ENCODE results near the gene OSM.

The OSM gene

DNA sequence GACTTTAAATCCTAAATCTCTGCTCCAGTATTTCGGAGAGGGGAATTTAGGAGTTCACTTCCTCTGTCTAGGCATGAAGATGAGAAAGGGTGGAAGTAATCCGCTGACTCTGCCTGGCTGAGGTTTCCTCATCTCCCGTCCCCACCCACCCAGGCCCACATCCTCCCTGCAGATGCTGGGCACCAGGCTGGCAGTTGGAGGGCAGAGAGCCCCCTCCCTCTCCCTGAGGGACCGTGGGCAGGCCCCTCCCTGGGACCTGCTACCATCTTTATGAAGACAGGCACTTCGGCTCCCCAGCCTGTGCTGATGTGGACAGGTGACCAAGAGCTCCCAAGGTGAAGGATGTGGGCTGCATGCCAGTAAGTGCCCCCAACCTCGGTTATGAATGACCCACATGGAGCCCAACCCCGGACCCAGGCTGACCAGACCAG is 16.0 kb upstream of the OSM start:
- H3K27me3 Mint-ChIP-seq: no peaks in the 10 kb centered on the region
- peaks cover 2% of the 10 kb centered on the region for H3K36me3 Mint-ChIP-seq
- no peaks in the 10 kb centered on the region for H3K9me3 Mint-ChIP-seq (ENCODE audit: low read depth)
- H3K27ac Mint-ChIP-seq: no peak overlapping the region
- H3K4me1 Mint-ChIP-seq (ENCODE audit: low read depth): peaks cover 31% of the 10 kb centered on the region
- no peak overlapping the region for H3K4me3 Mint-ChIP-seq

DNA sequence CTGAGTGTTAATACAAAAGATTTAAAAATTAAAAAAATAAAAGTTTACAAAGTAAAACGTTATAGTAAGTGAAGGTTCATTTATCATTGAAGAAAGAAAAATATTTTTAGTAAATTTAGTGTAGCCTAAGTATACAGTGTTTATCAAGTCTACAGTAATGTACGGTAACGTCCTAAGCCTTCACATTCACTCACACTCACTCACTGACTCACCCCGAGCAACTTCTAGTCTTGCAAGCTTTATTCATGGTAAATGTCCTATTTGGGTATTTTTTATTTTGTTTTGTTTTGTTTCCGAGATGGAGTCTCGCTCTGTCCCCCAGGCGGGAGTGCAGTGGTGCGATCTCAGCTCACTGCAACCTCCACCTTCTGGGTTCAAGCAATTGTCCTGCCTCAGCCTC is 13.9 kb upstream of the OSM start:
- no peak overlapping the region for H3K4me3 Mint-ChIP-seq
- H3K9me3 Mint-ChIP-seq (ENCODE audit: low read depth): no peaks in the 10 kb centered on the region
- peaks cover 2% of the 10 kb centered on the region for H3K36me3 Mint-ChIP-seq
- H3K4me1 Mint-ChIP-seq (ENCODE audit: low read depth): peaks cover 39% of the 10 kb centered on the region
- H3K27me3 Mint-ChIP-seq: no peaks in the 10 kb centered on the region
- no peak overlapping the region for H3K27ac Mint-ChIP-seq

DNA sequence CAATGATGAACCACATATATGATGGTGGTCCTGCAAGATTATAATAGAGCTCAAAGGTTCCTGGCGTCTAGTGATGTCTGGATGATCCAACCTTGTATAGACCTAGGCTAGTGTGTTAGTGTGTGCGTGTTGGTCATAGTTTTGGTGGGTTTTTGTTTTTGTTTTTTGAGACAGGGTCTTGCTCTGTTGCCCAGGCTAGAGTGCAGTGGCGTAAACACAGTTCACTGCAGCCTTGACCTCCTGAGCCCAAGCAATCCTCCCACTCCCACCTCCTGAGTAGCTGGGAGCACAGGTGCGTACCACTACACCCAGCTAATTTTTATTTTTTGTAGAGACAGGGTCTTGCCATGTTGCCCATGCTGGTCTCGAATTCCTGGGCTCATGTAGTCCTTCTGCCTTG is 13.3 kb upstream of the OSM start:
- Mint-ChIP-seq H3K4me3 (no peak overlapping the region), H3K27ac (no peak overlapping the region), H3K36me3 (peaks cover 2% of the 10 kb centered on the region), H3K27me3 (no peaks in the 10 kb centered on the region), H3K9me3 (ENCODE audit: low read depth) (no peaks in the 10 kb centered on the region), H3K4me1 (ENCODE audit: low read depth) (peaks cover 44% of the 10 kb centered on the region)

DNA sequence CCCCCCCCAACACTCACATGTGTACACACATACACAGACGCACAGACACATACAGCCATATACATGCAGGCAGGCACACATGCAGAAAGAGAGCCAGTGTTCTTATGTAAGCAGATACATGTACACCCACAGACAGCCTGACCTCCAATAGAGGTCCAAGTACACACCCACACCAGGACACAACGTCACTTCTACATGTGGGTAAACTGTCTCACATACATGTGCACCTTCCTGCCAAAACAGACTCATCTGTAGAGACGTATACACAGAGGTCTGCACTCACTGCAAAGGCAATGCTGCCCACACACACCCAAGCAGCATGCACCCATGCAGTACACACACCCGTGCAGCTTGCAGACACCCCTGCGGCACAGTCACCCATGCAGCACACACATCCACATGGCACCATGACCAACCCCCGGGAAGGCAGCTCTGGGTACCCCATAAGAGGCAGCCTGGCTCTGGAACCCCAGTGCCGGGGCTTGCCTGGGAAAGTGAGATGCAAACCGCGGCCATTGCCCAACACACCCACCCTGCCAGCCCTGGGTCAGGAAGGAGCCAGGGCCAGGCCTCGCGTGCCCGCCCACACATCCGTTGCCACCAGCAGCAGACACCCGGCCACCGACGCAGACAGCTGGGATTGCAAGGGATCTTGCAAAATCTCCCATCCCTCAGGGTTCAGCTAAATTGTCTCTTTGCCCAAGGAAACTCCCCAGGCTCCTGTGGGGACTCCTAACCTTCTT is 12.6 kb upstream of the OSM start:
- no peaks in the 10 kb centered on the region for H3K9me3 Mint-ChIP-seq (ENCODE audit: low read depth)
- H3K4me1 Mint-ChIP-seq (ENCODE audit: low read depth): peaks cover 49% of the 10 kb centered on the region
- H3K4me3 Mint-ChIP-seq: no peak overlapping the region
- H3K36me3 Mint-ChIP-seq: peaks cover 2% of the 10 kb centered on the region
- no peak overlapping the region for H3K27ac Mint-ChIP-seq
- no peaks in the 10 kb centered on the region for H3K27me3 Mint-ChIP-seq

DNA sequence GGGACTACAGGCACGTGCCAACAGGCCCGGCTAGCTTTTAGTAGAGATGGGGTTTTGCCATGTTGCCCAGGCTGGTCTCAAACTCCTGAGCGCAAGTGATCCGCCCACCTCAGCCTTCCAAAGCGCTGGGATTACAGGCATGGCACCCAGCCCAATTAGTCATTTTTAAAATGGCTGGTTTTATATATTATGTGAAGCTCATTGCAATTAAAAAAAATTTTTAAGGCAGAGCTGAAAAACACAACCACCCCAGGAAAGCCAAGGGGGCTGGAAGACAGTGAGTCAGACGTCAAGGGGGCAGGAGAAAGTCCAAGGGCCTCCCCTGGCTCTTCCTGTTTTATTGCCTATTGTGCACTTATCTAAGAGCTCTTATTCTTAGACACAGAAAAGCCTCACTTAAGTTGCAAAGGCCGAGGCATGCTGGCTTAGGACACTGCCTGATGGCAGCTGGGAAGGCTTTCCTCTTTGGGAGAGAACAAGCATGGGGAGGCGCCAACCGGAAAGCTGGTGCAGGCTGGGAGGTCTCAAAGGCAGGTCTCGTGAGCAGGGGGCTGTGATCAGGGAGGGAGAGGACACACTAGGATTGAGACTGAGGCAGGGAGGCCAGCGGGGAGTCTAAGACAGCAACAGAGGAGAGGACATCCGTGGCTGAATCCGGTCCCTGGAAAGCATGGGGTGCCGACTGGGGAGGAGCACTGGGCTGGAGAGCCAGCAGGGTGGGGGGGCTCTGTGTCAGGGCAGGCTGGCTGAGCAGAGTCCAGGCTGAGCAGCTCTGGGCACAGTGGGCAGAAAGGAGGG is 11.1 kb upstream of the OSM start:
- H3K4me1 Mint-ChIP-seq (ENCODE audit: low read depth): peaks cover 48% of the 10 kb centered on the region
- no peak overlapping the region for H3K4me3 Mint-ChIP-seq
- no peaks in the 10 kb centered on the region for H3K27me3 Mint-ChIP-seq
- no peak overlapping the region for H3K27ac Mint-ChIP-seq
- no peaks in the 10 kb centered on the region for H3K9me3 Mint-ChIP-seq (ENCODE audit: low read depth)
- H3K36me3 Mint-ChIP-seq: no peaks in the 10 kb centered on the region

DNA sequence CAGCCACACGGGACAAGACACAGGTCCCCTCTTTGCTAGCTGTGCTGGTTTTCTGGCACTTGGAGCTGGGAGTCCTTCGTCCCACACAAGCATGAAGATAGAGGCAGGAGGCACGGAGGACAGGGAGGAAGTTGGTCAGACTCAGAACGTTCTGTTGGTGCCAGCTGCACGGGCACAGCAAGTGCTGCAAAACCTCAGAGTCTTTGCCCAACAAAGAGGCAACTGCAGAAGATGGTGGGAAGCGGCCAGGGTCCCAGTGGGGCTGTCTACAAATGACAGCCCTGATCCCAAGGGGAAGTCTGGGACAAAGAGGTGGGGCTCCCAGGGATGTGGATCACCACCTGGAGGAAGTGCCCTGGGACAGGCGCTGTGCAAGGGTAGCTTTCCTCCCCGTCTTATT is 9.4 kb upstream of the OSM start:
- peak overlapping the region; percentile 51 for H3K4me3 Mint-ChIP-seq
- no peaks in the 10 kb centered on the region for H3K9me3 Mint-ChIP-seq (ENCODE audit: low read depth)
- no peaks in the 10 kb centered on the region for H3K27me3 Mint-ChIP-seq
- no peaks in the 10 kb centered on the region for H3K36me3 Mint-ChIP-seq
- peak overlapping the region; percentile 75 for H3K27ac Mint-ChIP-seq
- peaks cover 47% of the 10 kb centered on the region for H3K4me1 Mint-ChIP-seq (ENCODE audit: low read depth)

DNA sequence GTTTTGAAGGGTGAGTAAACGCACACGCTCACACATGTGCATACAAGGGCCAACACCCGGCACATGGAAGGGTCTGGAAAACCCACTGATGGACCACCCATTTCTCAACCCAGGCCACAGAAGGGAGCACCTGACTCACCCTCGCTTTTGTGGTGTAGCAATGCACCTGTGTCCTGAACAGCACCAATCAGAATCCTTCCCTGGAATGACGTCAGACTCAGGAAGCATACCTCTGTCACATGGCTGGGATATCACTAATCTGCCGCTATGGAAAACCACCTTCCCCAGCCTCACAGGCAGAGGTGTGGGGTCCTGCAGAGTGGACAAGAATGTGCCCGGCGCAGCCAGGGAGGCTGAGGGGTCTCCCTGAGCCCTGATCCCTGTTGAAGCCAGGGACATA is 9.0 kb upstream of the OSM start:
- Mint-ChIP-seq H3K27ac (peak overlapping the region; percentile 75), H3K27me3 (no peaks in the 10 kb centered on the region), H3K4me1 (ENCODE audit: low read depth) (peaks cover 47% of the 10 kb centered on the region), H3K4me3 (peak overlapping the region; percentile 51), H3K9me3 (ENCODE audit: low read depth) (no peaks in the 10 kb centered on the region), H3K36me3 (no peaks in the 10 kb centered on the region)

DNA sequence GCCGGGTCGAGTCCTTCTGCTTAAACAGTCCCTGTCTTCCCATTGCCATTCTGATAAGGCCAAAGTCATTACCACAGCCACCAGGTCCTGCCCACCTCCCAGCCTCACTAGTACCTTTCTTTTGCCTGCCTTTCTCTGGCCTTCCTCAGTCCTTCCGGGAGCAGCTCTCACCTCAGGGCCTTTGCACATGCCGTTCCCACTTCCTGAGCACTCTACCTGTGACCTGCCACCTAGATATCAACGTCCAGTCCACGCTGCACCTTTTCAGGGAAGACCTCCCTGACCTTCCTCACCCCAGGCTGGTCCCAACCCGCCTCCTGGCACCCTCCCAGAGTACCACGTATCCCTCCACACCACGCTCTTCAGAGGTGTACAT is 7.8 kb upstream of the OSM start:
- peaks cover 43% of the 10 kb centered on the region for H3K4me1 Mint-ChIP-seq (ENCODE audit: low read depth)

DNA sequence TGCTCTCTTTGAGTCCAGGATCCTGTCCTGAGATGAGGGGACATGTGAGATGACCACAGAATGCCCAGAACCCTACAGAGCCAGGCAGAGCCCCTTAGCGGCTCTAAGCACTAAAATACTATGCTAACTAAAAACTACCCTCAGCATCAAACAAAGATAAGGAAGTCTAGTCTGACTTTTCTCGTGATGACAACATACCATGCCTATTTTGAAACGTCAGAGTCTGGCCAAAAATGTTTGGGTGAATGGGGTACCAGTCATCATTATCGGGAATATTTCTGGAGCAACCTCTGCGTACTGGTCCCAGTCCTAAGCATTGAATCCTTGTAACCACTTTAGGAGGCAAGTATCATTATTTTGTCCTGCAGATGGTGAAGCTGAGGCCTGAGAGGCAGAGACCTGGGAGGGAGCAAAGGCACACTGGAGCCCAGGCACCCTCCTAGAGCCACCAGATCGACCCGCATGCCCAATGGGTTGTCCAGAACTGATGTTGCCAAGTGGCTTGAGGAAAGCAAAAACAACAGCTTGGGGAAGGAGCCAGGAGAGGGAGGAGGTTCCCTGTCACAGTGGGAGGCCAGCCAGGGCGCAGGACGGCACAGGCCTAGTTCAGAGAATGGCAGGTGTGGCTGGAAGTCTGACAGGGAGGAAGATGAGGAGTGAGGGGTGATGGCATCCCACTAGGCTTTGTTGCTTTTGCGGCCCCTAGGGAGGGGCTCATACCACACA is 7.2 kb upstream of the OSM start:
- no peaks in the 10 kb centered on the region for H3K36me3 Mint-ChIP-seq
- peak overlapping the region; percentile 41 for H3K27ac Mint-ChIP-seq
- H3K4me1 Mint-ChIP-seq (ENCODE audit: low read depth): peaks cover 39% of the 10 kb centered on the region
- H3K27me3 Mint-ChIP-seq: no peaks in the 10 kb centered on the region
- H3K9me3 Mint-ChIP-seq (ENCODE audit: low read depth): no peaks in the 10 kb centered on the region
- no peak overlapping the region for H3K4me3 Mint-ChIP-seq

More for the DNA sequence above, 7.8 kb upstream of the OSM start:
- Mint-ChIP-seq H3K36me3 (no peaks in the 10 kb centered on the region), H3K27me3 (no peaks in the 10 kb centered on the region), H3K9me3 (ENCODE audit: low read depth) (no peaks in the 10 kb centered on the region), H3K27ac (peak overlapping the region; percentile 6), H3K4me3 (no peak overlapping the region)

DNA sequence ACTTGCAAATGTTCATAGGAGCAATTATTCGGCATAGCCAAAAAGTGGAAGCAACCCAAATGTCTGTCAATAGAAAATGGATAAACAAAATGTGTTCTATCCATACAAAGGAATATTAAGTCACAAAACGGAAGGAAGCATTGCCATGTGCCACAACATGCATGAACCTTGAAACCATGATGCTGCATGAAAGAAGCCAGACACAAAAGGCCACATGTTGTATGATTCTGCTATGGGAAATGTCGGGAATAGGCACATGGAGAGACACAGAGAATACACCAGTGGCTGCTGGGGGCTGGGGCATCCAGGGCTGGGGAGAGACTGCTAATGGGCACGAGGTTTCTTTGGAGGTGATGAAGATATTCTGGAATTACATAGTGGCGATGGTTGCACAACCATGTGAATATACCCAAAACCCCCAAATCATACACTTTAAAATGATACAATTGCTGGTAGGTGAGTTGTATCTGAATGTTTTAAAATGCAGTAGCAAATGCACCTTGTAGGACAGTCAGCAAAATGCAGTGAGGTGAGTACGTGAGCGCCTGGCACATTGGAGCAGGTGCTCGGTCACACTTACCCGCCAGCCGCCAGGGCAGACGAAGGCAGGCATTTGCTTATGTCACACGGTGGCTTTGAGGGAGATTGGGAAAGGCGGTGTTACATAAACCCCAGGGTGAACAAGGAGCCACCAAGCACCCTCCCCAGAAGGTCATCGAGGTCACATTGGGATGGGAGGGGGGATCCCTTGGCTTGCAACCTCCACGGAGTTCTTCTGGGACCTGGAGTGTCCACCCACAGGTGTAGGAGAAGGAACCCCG is 6.3 kb upstream of the OSM start:
- Mint-ChIP-seq H3K27me3 (no peaks in the 10 kb centered on the region), H3K4me3 (no peak overlapping the region)

DNA sequence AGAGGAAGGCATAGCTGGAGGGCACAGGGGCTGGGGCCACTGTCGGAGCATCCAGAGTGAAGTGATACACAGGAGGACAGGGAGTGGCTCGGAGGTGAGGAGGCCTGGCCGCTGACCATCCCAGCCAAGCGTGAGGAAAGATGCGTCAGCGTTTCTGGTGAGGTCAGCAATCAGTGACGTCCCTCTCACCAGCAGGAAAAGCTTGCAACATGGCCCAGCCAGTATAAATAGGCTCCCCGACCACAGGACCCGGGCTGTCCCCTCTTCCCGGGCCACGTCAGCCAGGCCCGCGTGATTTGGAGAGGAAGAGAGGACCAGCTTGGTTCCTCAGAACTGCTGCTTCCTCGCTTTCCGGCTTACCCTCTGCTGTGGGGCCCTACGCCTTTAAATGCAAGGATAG is 4.2 kb upstream of the OSM start:
- Mint-ChIP-seq H3K4me3 (no peak overlapping the region), H3K9me3 (ENCODE audit: low read depth) (no peaks in the 10 kb centered on the region), H3K36me3 (no peaks in the 10 kb centered on the region), H3K27me3 (no peaks in the 10 kb centered on the region), H3K27ac (peak overlapping the region; percentile 24), H3K4me1 (ENCODE audit: low read depth) (peaks cover 35% of the 10 kb centered on the region)

More for the DNA sequence above, 6.3 kb upstream of the OSM start:
- H3K9me3 Mint-ChIP-seq (ENCODE audit: low read depth): no peaks in the 10 kb centered on the region
- H3K4me1 Mint-ChIP-seq (ENCODE audit: low read depth): peaks cover 42% of the 10 kb centered on the region
- no peaks in the 10 kb centered on the region for H3K36me3 Mint-ChIP-seq
- peak overlapping the region; percentile 75 for H3K27ac Mint-ChIP-seq

DNA sequence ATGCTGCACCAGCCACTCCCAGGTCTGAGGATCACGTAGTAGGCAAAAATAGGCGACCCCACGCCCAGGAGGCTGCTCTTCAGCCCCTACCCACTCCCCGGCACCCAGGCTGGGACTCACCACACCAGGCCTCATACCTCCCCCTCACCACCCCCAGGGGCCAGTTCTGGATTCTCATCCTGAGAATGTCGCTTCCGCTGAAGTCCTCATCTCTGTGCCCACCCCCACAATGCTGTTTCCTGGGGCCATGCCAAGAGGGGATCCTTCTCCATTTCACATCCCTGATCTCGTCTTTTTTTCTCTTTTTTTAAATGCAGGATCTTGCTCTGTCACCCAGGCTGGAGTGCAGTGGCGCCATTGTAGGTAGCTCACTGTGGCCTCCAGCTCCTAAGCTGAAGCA is 1.7 kb upstream of the OSM start:
- H3K4me1 Mint-ChIP-seq (ENCODE audit: low read depth): peaks cover 29% of the 10 kb centered on the region

DNA sequence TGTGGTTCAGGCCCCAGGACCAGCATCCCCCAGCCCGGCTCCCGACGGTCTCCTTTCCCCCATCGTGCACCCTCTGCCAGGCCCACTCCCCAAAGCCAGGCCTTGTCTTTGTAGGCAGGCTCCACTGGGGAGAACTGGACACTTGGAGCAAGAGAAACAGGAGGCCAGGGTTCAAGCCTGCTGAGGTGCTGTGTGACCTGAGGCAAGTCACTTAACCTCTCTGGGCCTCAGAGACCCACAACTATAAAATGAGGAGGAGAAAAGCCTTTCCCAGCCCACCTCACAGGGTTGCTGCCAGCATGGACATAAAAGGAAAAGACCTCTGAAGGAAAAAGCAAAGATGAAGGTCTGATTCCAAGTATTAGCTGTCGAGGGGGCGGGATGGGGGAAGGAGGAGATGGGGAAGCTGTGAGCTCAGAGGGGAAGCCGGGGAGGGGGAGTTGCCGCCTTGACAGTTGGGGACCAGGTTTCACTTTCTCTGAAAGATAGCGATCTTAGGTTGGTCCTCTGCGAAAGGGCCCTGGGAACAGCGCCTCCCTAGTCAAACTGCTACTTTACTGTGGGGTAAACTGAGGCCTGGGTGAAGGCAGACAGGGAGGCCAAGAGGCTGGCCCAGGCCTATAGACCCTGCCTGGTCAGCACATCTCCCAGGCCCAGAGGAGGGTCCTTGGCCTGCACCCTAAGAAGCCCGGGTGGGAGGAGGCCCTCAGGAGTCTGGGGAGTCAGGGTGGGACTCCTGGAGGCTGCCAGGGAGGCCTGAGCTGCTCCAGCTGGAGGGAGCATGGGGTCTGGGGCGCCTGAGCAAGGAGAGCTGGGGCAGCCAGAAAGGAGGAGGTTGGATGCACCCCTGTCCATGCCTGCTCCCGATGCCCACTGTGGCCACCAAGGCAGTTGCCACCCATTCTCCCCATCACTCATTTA is 991 bp upstream of the OSM start:
- Mint-ChIP-seq H3K27ac (peak overlapping the region; percentile 89), H3K27me3 (no peaks in the 10 kb centered on the region), H3K36me3 (no peaks in the 10 kb centered on the region), H3K4me3 (peak overlapping the region; percentile 95), H3K9me3 (ENCODE audit: low read depth) (no peaks in the 10 kb centered on the region), H3K4me1 (ENCODE audit: low read depth) (peaks cover 29% of the 10 kb centered on the region)

More for the DNA sequence above, 1.7 kb upstream of the OSM start:
- Mint-ChIP-seq H3K36me3 (no peaks in the 10 kb centered on the region), H3K27ac (peak overlapping the region; percentile 89), H3K9me3 (ENCODE audit: low read depth) (no peaks in the 10 kb centered on the region), H3K27me3 (no peaks in the 10 kb centered on the region), H3K4me3 (peak overlapping the region; percentile 95)
